SU-DHL-6 (cell line): ENCODE measurements around the gene SMOC1.

ENCODE experiments used
- EZH2phosphoT487 ChIP-seq: fragments of 200-600 bp; sonication (generic), shearing (Covaris generic); conservative IDR thresholded peaks from 2 replicates; pipeline ENCODE4 v1.6.1; 2018; ENCODE audit warnings: mild to moderate bottlenecking, antibody characterized with exemption, low read length, moderate library complexity, mixed read lengths
- TF ChIP-seq, protein P1 (sequence below): fragments of 200-600 bp; sonication (generic); IDR thresholded peaks from one replicate; pipeline ENCODE4 v1.5.1; 2017; ENCODE audit warnings: antibody characterized with exemption, mild to moderate bottlenecking, low read length, moderate library complexity; ENCODE audit not compliant: insufficient read depth, poor library complexity, severe bottlenecking

- TF ChIP-seq, protein P1, sequence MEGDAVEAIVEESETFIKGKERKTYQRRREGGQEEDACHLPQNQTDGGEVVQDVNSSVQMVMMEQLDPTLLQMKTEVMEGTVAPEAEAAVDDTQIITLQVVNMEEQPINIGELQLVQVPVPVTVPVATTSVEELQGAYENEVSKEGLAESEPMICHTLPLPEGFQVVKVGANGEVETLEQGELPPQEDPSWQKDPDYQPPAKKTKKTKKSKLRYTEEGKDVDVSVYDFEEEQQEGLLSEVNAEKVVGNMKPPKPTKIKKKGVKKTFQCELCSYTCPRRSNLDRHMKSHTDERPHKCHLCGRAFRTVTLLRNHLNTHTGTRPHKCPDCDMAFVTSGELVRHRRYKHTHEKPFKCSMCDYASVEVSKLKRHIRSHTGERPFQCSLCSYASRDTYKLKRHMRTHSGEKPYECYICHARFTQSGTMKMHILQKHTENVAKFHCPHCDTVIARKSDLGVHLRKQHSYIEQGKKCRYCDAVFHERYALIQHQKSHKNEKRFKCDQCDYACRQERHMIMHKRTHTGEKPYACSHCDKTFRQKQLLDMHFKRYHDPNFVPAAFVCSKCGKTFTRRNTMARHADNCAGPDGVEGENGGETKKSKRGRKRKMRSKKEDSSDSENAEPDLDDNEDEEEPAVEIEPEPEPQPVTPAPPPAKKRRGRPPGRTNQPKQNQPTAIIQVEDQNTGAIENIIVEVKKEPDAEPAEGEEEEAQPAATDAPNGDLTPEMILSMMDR: no peak
- TF ChIP-seq EZH2phosphoT487: no peak
Observed at GRCh38 chr14:69987406-69988121, 108.3 kb downstream of the SMOC1 start.
